ENCODE measurements around the gene WDR81.

DNA sequence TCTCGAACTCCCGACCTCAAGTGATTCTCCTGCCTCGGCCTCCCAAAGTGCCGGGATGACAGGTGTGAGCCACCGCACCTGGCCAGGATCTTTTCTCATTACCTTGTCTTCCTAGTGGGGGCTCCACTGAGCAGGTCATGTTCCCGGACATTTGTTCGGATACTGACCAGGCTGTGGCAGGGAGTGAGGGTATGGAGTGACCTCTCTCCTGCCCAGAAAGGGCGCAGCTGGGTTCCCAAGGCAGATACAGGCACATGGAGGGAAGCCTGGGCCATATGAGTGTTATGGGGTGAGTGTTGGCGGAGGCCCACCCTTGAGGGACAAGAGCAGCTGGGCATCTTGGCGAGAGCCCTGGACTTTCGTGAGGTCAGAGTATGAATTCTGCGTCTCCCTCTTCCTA, 42.9 kb downstream of the WDR81 start:
- TF ChIP-seq ARNT (IDR thresholded peaks at IDR 0.05) = no peak
- TF ChIP-seq TARDBP (IDR thresholded peaks at IDR 0.05) = no peak
- no peak for TF ChIP-seq BHLHE40 (IDR thresholded peaks at IDR 0.05; ENCODE audit: borderline replicate concordance)
- no peak for TF ChIP-seq SUZ12 (IDR thresholded peaks at IDR 0.05)
- no peak for TF ChIP-seq FOXK2 (IDR thresholded peaks at IDR 0.05)
- no peak for TF ChIP-seq CTBP1 (IDR thresholded peaks at IDR 0.05; ENCODE audit: borderline replicate concordance)
- no peak for TF ChIP-seq L3MBTL2 (conservative IDR thresholded peaks at IDR 0.05)
- no peak for TF ChIP-seq HDGF (IDR thresholded peaks at IDR 0.05; ENCODE audit: borderline replicate concordance)
- no peak for TF ChIP-seq ELF4 (IDR thresholded peaks at IDR 0.05)
- TF ChIP-seq FOXM1 (IDR thresholded peaks at IDR 0.05; ENCODE audit: borderline replicate concordance) = no peak
